ENCODE measurements around the gene FASTK.

The FASTK gene

DNA sequence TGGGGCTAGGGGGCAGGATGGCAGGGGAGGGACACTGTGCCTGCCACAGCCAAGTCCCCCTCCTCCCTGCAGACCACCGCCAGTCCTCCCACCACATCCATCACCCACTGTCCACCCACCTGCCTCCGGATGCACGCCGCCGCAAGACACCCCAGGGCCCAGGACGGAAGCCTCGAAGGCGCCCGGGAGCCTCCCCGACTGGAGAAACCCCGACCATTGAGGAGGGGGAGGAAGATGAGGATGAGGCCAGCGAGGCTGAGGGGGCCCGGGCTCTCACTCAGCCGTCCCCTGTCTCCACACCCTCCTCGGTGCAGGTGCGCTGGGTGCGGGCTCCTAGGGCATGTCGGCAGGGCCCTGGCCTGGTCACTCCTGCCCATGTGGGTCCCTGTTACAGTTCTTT lies 16.2 kb downstream of the FASTK start:
- Histone ChIP-seq H3K27ac (ENCODE audit: low read depth, low read length, poor library complexity, severe bottlenecking) (no peak overlapping the region), H3K4me3 (ENCODE audit: low read depth, low read length, poor library complexity, severe bottlenecking) (no peak overlapping the region), H3K9me3 (ENCODE audit: low read length) (no peaks in the 10 kb centered on the region), H3K36me3 (ENCODE audit: insufficient read depth, low read length) (peaks cover 51% of the 10 kb centered on the region), H3K79me2 (ENCODE audit: insufficient read depth, low read length) (no peaks in the 10 kb centered on the region; the same call in 1 of the 2 replicates), H2AFZ (ENCODE audit: low read length) (no peak overlapping the region), H3K4me2 (ENCODE audit: low read length) (no peak overlapping the region), H3K9me2 (ENCODE audit: low read depth, low read length) (no peaks in the 10 kb centered on the region), H4K20me1 (ENCODE audit: insufficient read depth, low read length) (no peaks in the 10 kb centered on the region), H3K9ac (ENCODE audit: low read length) (no peak overlapping the region), H3F3A (ENCODE audit: insufficient read depth, low read length) (no peaks in the 10 kb centered on the region), H3K27me3 (ENCODE audit: insufficient read depth, low read length) (no peaks in the 10 kb centered on the region), H3K4me1 (ENCODE audit: insufficient read depth, low read length, severe bottlenecking) (peaks cover 19% of the 10 kb centered on the region)
- TF ChIP-seq, protein P1, sequence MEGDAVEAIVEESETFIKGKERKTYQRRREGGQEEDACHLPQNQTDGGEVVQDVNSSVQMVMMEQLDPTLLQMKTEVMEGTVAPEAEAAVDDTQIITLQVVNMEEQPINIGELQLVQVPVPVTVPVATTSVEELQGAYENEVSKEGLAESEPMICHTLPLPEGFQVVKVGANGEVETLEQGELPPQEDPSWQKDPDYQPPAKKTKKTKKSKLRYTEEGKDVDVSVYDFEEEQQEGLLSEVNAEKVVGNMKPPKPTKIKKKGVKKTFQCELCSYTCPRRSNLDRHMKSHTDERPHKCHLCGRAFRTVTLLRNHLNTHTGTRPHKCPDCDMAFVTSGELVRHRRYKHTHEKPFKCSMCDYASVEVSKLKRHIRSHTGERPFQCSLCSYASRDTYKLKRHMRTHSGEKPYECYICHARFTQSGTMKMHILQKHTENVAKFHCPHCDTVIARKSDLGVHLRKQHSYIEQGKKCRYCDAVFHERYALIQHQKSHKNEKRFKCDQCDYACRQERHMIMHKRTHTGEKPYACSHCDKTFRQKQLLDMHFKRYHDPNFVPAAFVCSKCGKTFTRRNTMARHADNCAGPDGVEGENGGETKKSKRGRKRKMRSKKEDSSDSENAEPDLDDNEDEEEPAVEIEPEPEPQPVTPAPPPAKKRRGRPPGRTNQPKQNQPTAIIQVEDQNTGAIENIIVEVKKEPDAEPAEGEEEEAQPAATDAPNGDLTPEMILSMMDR (IDR thresholded peaks at IDR 0.05; ENCODE audit: low read length), result no peak
- no peak for TF ChIP-seq EZH2 (IDR thresholded peaks at IDR 0.05; ENCODE audit: borderline replicate concordance, low read length)

DNA sequence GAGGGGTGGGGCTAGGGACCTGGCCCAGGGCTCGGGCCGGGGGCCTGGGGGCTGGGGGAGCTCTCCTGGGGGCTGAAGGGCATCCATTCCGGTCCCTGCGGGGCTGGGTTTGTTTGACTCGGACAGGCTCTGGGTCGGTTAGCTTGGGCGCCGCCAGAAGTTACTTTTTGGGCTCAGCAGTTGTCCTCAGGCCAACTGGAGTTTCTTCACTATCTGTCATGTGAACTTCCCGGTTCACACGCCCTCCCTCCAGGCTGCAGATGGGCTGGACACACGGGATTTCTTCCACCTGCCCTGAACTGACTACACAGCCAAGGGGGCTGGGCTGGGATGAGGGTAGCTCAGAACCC lies 17.4 kb downstream of the FASTK start:
- no peaks in the 10 kb centered on the region for H3K27me3 ChIP-seq (ENCODE audit: insufficient read depth, low read length)
- H3K9me3 ChIP-seq (ENCODE audit: low read length), result no peaks in the 10 kb centered on the region
- H3K4me2 ChIP-seq (ENCODE audit: low read length), result no peak overlapping the region
- no peak for TF ChIP-seq EZH2 (IDR thresholded peaks at IDR 0.05; ENCODE audit: borderline replicate concordance, low read length)
- TF ChIP-seq, protein P1 (IDR thresholded peaks at IDR 0.05; ENCODE audit: low read length), result no peak
- H4K20me1 ChIP-seq (ENCODE audit: insufficient read depth, low read length), result no peaks in the 10 kb centered on the region
- no peak overlapping the region for H3K4me3 ChIP-seq (ENCODE audit: low read depth, low read length, poor library complexity, severe bottlenecking)
- H3K9ac ChIP-seq (ENCODE audit: low read length), result no peak overlapping the region
- no peaks in the 10 kb centered on the region for H3K9me2 ChIP-seq (ENCODE audit: low read depth, low read length)
- H3K36me3 ChIP-seq (ENCODE audit: insufficient read depth, low read length), result peaks cover 40% of the 10 kb centered on the region
- no peak overlapping the region for H2AFZ ChIP-seq (ENCODE audit: low read length)
- peaks cover 30% of the 10 kb centered on the region for H3K4me1 ChIP-seq (ENCODE audit: insufficient read depth, low read length, severe bottlenecking)
- no peaks in the 10 kb centered on the region; the same call in 1 of the 2 replicates for H3K79me2 ChIP-seq (ENCODE audit: insufficient read depth, low read length)
- H3F3A ChIP-seq (ENCODE audit: insufficient read depth, low read length), result 0 out of 2 replicates have a peak, but pooled peaks cover 7% of the 10 kb centered on the region
- no peak overlapping the region for H3K27ac ChIP-seq (ENCODE audit: low read depth, low read length, poor library complexity, severe bottlenecking)

DNA sequence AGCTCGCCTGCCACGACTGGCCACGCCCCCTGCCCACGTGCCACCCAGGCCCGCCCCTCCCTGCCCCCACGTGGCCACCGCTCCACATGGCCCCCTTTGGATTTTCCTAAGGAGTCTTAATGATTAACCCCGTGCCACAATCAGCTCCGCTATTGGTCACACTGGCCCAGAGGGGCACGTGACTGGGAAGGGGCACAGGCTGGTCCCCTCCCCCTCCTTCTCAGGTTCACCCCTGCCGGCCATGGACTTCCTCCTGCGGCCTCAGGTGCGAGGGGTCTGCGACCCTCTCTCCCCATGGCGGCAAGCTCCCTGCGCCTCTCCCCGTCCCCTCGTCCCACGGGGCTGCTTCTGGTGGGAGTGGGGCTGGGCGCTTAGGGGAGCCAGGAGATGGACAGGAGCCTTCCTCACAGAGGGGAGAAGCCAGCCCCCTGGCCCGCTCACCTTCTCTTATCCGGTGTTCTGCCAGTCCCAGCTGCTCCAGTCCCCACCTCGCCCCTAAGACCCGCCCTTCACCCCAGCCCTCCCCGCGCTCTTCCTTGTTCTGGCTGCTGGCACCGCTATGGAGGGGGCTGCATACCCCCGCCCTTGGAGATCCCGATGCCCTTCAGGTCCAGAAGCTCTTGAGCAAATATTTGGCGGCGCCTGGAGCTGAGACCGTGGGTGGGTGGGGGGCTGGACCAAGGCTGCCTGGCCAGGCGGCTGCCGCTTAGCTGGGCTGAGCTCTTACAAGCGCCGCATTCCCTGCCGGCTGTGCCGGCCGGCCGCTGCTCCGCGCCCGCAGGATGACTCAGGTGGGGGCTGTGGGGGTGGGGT lies 18.0 kb downstream of the FASTK start:
- Histone ChIP-seq H3K36me3 (ENCODE audit: insufficient read depth, low read length) (peaks cover 35% of the 10 kb centered on the region), H2AFZ (ENCODE audit: low read length) (no peak overlapping the region), H4K20me1 (ENCODE audit: insufficient read depth, low read length) (no peaks in the 10 kb centered on the region), H3K4me2 (ENCODE audit: low read length) (no peak overlapping the region), H3K9me3 (ENCODE audit: low read length) (no peaks in the 10 kb centered on the region), H3K79me2 (ENCODE audit: insufficient read depth, low read length) (no peaks in the 10 kb centered on the region; the same call in 1 of the 2 replicates), H3K27ac (ENCODE audit: low read depth, low read length, poor library complexity, severe bottlenecking) (no peak overlapping the region), H3F3A (ENCODE audit: insufficient read depth, low read length) (0 out of 2 replicates have a peak, but pooled peaks cover 7% of the 10 kb centered on the region), H3K9ac (ENCODE audit: low read length) (no peak overlapping the region), H3K9me2 (ENCODE audit: low read depth, low read length) (no peaks in the 10 kb centered on the region), H3K27me3 (ENCODE audit: insufficient read depth, low read length) (no peaks in the 10 kb centered on the region), H3K4me1 (ENCODE audit: insufficient read depth, low read length, severe bottlenecking) (peaks cover 31% of the 10 kb centered on the region), H3K4me3 (ENCODE audit: low read depth, low read length, poor library complexity, severe bottlenecking) (no peak overlapping the region)
- no peak for TF ChIP-seq EZH2 (IDR thresholded peaks at IDR 0.05; ENCODE audit: borderline replicate concordance, low read length)
- TF ChIP-seq, protein P1 (IDR thresholded peaks at IDR 0.05; ENCODE audit: low read length), result no peak

Data from OCI-LY1 (cell line).